Natural killer cell (primary cell): ENCODE data around the gene CBLN1. TPM values are rescaled to one million over a fixed set of nuclear protein-coding genes. Genes with fewer than 3 reads are reported as not detected.

Source experiments
- ATAC-seq, 3 donors: fragments of 150-1000 bp in 2 of 3; fragments of 200-7000 bp in 1 of 3; cut with Tn5 transposase; 1 replicate in 1 of 3; 2 replicates in 2 of 3; pipeline ENCODE4 v1.10.0; 2021; ENCODE audit warnings: mild to moderate bottlenecking in 2 of 3, moderate library complexity in 2 of 3
- DNase-seq, 2 donors: peaks; one replicate each; pipeline versions ENCODE4 v3.0.0 to v3.0.0-alpha.2; 2013 to 2021; ENCODE audit warnings: mixed read lengths in 1 of 2
- H3K27ac ChIP-seq: one replicate; pipeline ENCODE4 v1.5.1; 2013; ENCODE audit warnings: mild to moderate bottlenecking, low read length
- H3K27me3 ChIP-seq: one replicate; pipeline ENCODE4 v1.6.1; 2013; ENCODE audit warnings: low read length; ENCODE audit not compliant: control insufficient read depth, insufficient read depth
- H3K36me3 ChIP-seq: one replicate; pipeline ENCODE4 v1.6.1; 2013; ENCODE audit warnings: low read length; ENCODE audit not compliant: control insufficient read depth, insufficient read depth
- H3K4me1 ChIP-seq: one replicate; pipeline ENCODE4 v1.6.1; 2013; ENCODE audit warnings: low read length; ENCODE audit not compliant: control insufficient read depth, insufficient read depth
- H3K4me3 ChIP-seq: one replicate; pipeline ENCODE4 v1.5.1; 2013; ENCODE audit warnings: low read length
- H3K9me3 ChIP-seq: one replicate; pipeline ENCODE4 v1.6.1; 2013; ENCODE audit warnings: low read length; ENCODE audit not compliant: control insufficient read depth, insufficient read depth
- H3K27ac Mint-ChIP-seq, 2 donors: one replicate each; pipeline ENCODE4 v1.8.0; 2022; ENCODE audit warnings: mild to moderate bottlenecking in 2 of 2, mixed read lengths in 2 of 2, moderate library complexity in 1 of 2
- H3K27me3 Mint-ChIP-seq, 2 donors: one replicate each; pipeline ENCODE4 v1.8.0; 2022; ENCODE audit warnings: low read depth in 2 of 2, mixed read lengths in 2 of 2
- H3K36me3 Mint-ChIP-seq: one replicate; pipeline ENCODE4 v1.8.0; 2022; ENCODE audit warnings: mixed read lengths
- H3K4me1 Mint-ChIP-seq, 2 donors: one replicate each; pipeline ENCODE4 v1.8.0; 2022; ENCODE audit warnings: mixed read lengths in 2 of 2
- H3K4me3 Mint-ChIP-seq: one replicate; pipeline ENCODE4 v1.8.0; 2022; ENCODE audit warnings: mild to moderate bottlenecking, moderate library complexity, mixed read lengths
- H3K9me3 Mint-ChIP-seq, 2 donors: one replicate each; pipeline ENCODE4 v1.8.0; 2022; ENCODE audit warnings: mixed read lengths in 2 of 2
- WGBS: methylation state at CpG from one replicate; pipeline ENCODE4 v1.1.7; 2013; ENCODE audit warnings: missing lambda C conversion rate; ENCODE audit not compliant: insufficient coverage; 5-methylcytosine and 5-hydroxymethylcytosine counted together
- intact Hi-C: fragments of 100-400 bp; cut with micrococcal nuclease; formaldehyde crosslinking; loops from one replicate; pipeline ENCODE4 v1.14.2; 2022
- total RNA-seq, 4 donors: library from RNA; stranded (reverse); fragments of 120-200 nt in 1 of 4; gene quantifications; one replicate each; pipeline versions ENCODE4 v1.2.3 to v1.2.4, GENCODE V29; 2013 to 2022
- TF ChIP-seq, protein P1 (sequence below): fragments of 200-600 bp; IDR thresholded peaks from one replicate; pipeline ENCODE4 v1.8.0; 2022; ENCODE audit warnings: antibody characterized with exemption

The CBLN1 gene
- total RNA-seq, 3 donors from 2014 or later (not counting 1 experiment from before 2014, with no cell fraction given) = not detected

DNA sequence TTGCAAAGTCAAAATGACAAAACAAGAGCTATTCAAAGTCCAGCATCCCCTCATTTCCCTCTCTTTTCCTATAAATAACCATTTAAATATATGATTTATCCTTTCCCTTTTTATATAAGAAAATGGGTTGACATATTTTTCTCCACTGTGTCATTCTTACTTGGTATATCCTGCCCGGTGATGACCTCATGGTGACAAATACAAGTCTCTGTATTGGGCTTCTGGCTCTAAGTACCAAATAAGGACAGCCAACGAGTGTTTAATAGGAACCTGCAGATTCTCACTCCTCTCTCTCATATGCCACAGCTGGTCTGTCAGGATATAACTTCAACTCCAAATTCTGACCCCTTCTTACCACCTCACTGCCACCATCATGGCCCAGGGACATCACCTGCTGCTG is 25.5 kb upstream of the CBLN1 start:
- Mint-ChIP-seq H3K9me3 (no peaks in the 10 kb centered on the region), H3K27me3 (peaks cover 13 to 26% of the 10 kb centered on the region in 2 donors), H3K36me3 (no peaks in the 10 kb centered on the region), H3K4me1 (no peaks in the 10 kb centered on the region), H3K4me3 (no peak overlapping the region), H3K27ac (no peak overlapping the region)
- Histone ChIP-seq H3K36me3 (no peaks in the 10 kb centered on the region), H3K27ac (no peak overlapping the region), H3K4me1 (no peaks in the 10 kb centered on the region), H3K27me3 (no peaks in the 10 kb centered on the region), H3K4me3 (no peak overlapping the region), H3K9me3 (no peaks in the 10 kb centered on the region)
- ATAC-seq (no peak), DNase-seq (no peak)
- TF ChIP-seq, protein P1, sequence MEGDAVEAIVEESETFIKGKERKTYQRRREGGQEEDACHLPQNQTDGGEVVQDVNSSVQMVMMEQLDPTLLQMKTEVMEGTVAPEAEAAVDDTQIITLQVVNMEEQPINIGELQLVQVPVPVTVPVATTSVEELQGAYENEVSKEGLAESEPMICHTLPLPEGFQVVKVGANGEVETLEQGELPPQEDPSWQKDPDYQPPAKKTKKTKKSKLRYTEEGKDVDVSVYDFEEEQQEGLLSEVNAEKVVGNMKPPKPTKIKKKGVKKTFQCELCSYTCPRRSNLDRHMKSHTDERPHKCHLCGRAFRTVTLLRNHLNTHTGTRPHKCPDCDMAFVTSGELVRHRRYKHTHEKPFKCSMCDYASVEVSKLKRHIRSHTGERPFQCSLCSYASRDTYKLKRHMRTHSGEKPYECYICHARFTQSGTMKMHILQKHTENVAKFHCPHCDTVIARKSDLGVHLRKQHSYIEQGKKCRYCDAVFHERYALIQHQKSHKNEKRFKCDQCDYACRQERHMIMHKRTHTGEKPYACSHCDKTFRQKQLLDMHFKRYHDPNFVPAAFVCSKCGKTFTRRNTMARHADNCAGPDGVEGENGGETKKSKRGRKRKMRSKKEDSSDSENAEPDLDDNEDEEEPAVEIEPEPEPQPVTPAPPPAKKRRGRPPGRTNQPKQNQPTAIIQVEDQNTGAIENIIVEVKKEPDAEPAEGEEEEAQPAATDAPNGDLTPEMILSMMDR = no peak
- intact Hi-C loops = no loop called here
- 79% methylated on average over 2 of the region's 2 CpGs for WGBS

DNA sequence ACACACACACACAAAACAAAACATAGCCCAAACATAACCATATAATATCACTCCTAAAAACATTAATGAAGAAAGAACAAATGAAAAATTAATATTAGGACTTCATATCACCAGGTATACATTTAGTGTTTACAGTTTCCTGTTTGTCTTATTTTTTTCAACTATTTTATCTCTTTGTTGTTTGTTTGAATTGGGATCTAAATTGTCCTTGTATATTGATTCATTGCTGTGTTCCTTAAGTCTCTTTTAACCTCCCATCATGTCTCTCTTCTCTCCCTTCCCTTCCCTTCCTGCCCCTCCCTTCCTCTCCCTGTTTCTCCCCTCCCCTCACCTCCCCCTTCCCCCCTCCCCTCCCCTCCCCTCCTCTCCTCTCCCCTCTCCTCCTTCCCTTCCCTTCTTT is 23.8 kb upstream of the CBLN1 start:
- DNase-seq = no peak
- Histone ChIP-seq H3K27ac (no peak overlapping the region), H3K4me3 (no peak overlapping the region), H3K27me3 (no peaks in the 10 kb centered on the region), H3K9me3 (no peaks in the 10 kb centered on the region), H3K4me1 (no peaks in the 10 kb centered on the region), H3K36me3 (no peaks in the 10 kb centered on the region)
- intact Hi-C loops = no loop called here
- Mint-ChIP-seq H3K4me1 (no peaks in the 10 kb centered on the region), H3K4me3 (no peak overlapping the region), H3K27me3 (peaks cover 9 to 17% of the 10 kb centered on the region in 2 donors), H3K27ac (no peak overlapping the region), H3K36me3 (no peaks in the 10 kb centered on the region), H3K9me3 (no peaks in the 10 kb centered on the region)
- TF ChIP-seq, protein P1 = no peak
- ATAC-seq = no peak

DNA sequence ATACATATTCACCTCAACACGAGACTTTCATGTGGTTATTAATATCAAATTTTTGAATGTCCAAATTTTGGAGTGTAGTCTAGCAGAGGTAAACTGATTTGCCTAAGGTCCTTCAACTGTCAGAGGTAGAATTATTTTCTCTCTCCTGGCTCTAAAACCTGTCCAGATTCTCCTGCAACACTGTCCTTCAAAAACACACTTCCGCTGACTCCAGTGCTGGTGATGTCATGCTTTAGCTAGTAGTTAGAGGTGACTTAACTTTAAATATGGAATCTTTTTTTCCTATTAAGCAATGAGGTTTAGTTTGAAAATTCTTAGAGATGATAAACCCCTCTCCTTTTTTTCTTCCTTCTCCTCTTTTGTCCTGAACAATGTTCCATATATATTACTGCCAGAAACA is 10.8 kb upstream of the CBLN1 start:
- TF ChIP-seq, protein P1 = no peak
- intact Hi-C loops = no loop called here
- H3K27ac ChIP-seq = no peak overlapping the region
- H3K36me3 ChIP-seq = no peaks in the 10 kb centered on the region
- no peak overlapping the region for H3K4me3 ChIP-seq
- H3K9me3 ChIP-seq = no peaks in the 10 kb centered on the region
- H3K27me3 ChIP-seq = peaks cover 2% of the 10 kb centered on the region
- Mint-ChIP-seq H3K4me3 (no peak overlapping the region), H3K9me3 (no peaks in the 10 kb centered on the region), H3K36me3 (no peaks in the 10 kb centered on the region), H3K4me1 (no peaks in the 10 kb centered on the region), H3K27ac (no peak overlapping the region), H3K27me3 (peaks cover 14 to 19% of the 10 kb centered on the region in 2 donors)
- WGBS = no CpG with 5 or more reads among the region's 2 CpGs
- ATAC-seq (no peak), DNase-seq (no peak)
- H3K4me1 ChIP-seq = no peaks in the 10 kb centered on the region

DNA sequence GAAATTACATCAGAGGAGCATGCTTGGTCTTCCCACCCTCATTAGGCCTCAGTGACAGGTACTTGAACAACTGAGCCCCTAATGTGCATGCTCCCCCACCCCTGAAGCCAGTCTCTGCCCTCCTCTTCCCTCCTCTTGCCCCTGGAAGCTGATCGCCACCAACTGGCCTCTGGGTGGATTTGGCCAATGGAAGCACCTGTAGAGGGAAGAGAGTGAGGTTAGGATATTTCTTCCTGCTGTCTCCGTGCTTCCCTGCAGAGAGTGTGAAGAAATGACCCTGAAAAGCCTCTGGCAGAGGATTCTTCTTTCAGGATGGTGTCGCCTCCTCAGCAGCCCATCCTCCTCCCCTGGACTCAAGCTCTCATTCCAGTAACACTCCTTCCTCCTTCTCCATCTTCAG is 5.9 kb upstream of the CBLN1 start:
- H3K27ac ChIP-seq = no peak overlapping the region
- no peaks in the 10 kb centered on the region for H3K36me3 ChIP-seq
- peaks cover 4% of the 10 kb centered on the region in 2 donors for H3K4me1 Mint-ChIP-seq
- TF ChIP-seq, protein P1 = no peak
- H3K36me3 Mint-ChIP-seq = no peaks in the 10 kb centered on the region
- no peak overlapping the region for H3K27ac Mint-ChIP-seq
- no peak overlapping the region for H3K4me3 Mint-ChIP-seq
- DNase-seq (no peak), ATAC-seq (no peak)
- H3K27me3 ChIP-seq = peaks cover 18% of the 10 kb centered on the region
- H3K9me3 Mint-ChIP-seq = peaks cover 0 to 4% of the 10 kb centered on the region in 2 donors
- no peak overlapping the region for H3K4me3 ChIP-seq
- intact Hi-C loops = no loop called here
- no peaks in the 10 kb centered on the region for H3K4me1 ChIP-seq
- WGBS = 53% methylated on average over 2 of the region's 3 CpGs
- no peaks in the 10 kb centered on the region for H3K9me3 ChIP-seq
- peaks cover 39 to 47% of the 10 kb centered on the region in 2 donors for H3K27me3 Mint-ChIP-seq
